Erythroblast (primary cell): ENCODE data around the gene CD300C.

Source experiments
- GATA1 ChIP-seq: IDR thresholded peaks from 2 replicates; pipeline ENCODE4 v1.6.1; 2011; ENCODE audit warnings: low read depth, mild to moderate bottlenecking, control low read depth, low read length, moderate library complexity
- POLR2A ChIP-seq: IDR thresholded peaks from 2 replicates; pipeline ENCODE4 v1.6.1; 2011; ENCODE audit warnings: mild to moderate bottlenecking, low read length

- TF ChIP-seq POLR2A (no peak), GATA1 (no peak)
These were observed 4.7 kb upstream of the CD300C start for GRCh38 chr17:74550602-74551001.
